Mesendoderm (in vitro differentiated cells): Measurements from ENCODE around the gene AFF1.
"Not testable (repeated sequence)": the region's sequence is repeated elsewhere in the genome, so short reads cannot be mapped to it uniquely, and the experiment has no call there.

Experiments
- DNase-seq: peaks from one replicate; pipeline ENCODE4 v3.0.0; 2013
- H2AK5ac ChIP-seq: 2 replicates; pipeline ENCODE4 v1.6.1; 2013; ENCODE audit warnings: low read length, inconsistent platforms
- H2BK120ac ChIP-seq: 2 replicates; pipeline ENCODE4 v1.6.1; 2013; ENCODE audit warnings: low read depth, mild to moderate bottlenecking, low read length, moderate library complexity, mixed read lengths
- H2BK15ac ChIP-seq: replicated peaks from 2 replicates; pipeline ENCODE4 v1.6.1; 2013; ENCODE audit warnings: low read depth, mild to moderate bottlenecking, moderate library complexity
- H2BK5ac ChIP-seq: 2 replicates; pipeline ENCODE4 v1.6.1; 2013; ENCODE audit warnings: low read length, inconsistent platforms
- H3K18ac ChIP-seq: 2 replicates; pipeline ENCODE4 v1.6.1; 2013; ENCODE audit warnings: mild to moderate bottlenecking, low read length, mixed read lengths
- H3K23ac ChIP-seq: one replicate; pipeline ENCODE4 v1.6.1; 2013; ENCODE audit warnings: low read length
- H3K27ac ChIP-seq: 2 replicates; pipeline ENCODE4 v1.5.1; 2013; ENCODE audit warnings: low read depth, mild to moderate bottlenecking, inconsistent platforms, low read length, moderate library complexity
- H3K27me3 ChIP-seq: 2 replicates; pipeline ENCODE4 v1.6.1; 2013; ENCODE audit warnings: low read length, control low read depth, mild to moderate bottlenecking, inconsistent platforms; ENCODE audit not compliant: insufficient read depth, poor library complexity
- H3K36me3 ChIP-seq: 2 replicates; pipeline ENCODE4 v1.6.1; 2013; ENCODE audit warnings: low read length, inconsistent platforms; ENCODE audit not compliant: control insufficient read depth, insufficient read depth
- H3K4ac ChIP-seq: one replicate; pipeline ENCODE4 v1.6.1; 2013; ENCODE audit warnings: low read depth, mild to moderate bottlenecking, low read length, moderate library complexity
- H3K4me1 ChIP-seq: 2 replicates; pipeline ENCODE4 v1.6.1; 2013; ENCODE audit warnings: low read depth, low read length, inconsistent platforms; ENCODE audit not compliant: control insufficient read depth
- H3K4me2 ChIP-seq: 2 replicates; pipeline ENCODE4 v1.6.1; 2013; ENCODE audit warnings: low read length
- H3K4me3 ChIP-seq: 2 replicates; pipeline ENCODE4 v1.5.1; 2013; ENCODE audit warnings: mild to moderate bottlenecking, low read length
- H3K56ac ChIP-seq: one replicate; pipeline ENCODE4 v1.6.1; 2013; ENCODE audit warnings: low read length
- H3K79me1 ChIP-seq: 2 replicates; pipeline ENCODE4 v1.6.1; 2013; ENCODE audit warnings: low read length, inconsistent platforms
- H3K79me2 ChIP-seq: 2 replicates; pipeline ENCODE4 v1.6.1; 2013; ENCODE audit warnings: mild to moderate bottlenecking, low read length; ENCODE audit not compliant: control insufficient read depth, insufficient read depth
- H3K9ac ChIP-seq: 2 replicates; pipeline ENCODE4 v1.6.1; 2013; ENCODE audit warnings: low read length, inconsistent platforms
- H4K5ac ChIP-seq: one replicate; pipeline ENCODE4 v1.6.1; 2013; ENCODE audit warnings: low read length
- H4K8ac ChIP-seq: one replicate; pipeline ENCODE4 v1.6.1; 2013; ENCODE audit warnings: low read depth, mild to moderate bottlenecking, control low read depth, low read length, moderate library complexity
- WGBS: extraction: QIAGEN DNeasy Blood & Tissue Kit; methylation state at CpG from one replicate; pipeline ENCODE4 v1.1.7; 2013; ENCODE audit warnings: low lambda C conversion rate, missing lambda C conversion rate; ENCODE audit not compliant: insufficient coverage; ENCODE audit errors: extremely low coverage; 5-methylcytosine and 5-hydroxymethylcytosine counted together

AFF1 gene

DNA sequence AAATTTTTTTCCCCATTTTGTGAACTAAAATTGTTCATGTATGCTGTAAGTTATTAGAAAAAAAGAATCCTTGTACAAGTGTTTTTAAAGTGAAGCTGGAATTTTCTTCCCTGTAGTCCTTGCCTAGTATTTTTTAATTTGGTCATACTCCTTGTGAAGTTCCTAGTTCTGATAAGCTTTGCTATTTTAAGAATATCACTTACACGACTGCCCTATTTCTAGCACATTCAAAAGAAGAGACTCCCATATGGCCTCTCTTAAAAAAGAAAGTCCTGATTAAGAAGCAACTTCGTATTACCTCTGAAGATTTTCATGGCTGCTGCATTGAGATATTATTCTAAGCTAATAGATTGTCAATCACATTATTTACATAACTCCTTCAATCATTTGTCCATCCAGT lies 198.4 kb downstream of the AFF1 start:
- H3K4me3 ChIP-seq = no peak overlapping the region
- no peak for DNase-seq
- H3K27ac ChIP-seq = no peak overlapping the region
- no peak overlapping the region for H2BK120ac ChIP-seq
- H2BK5ac ChIP-seq = no peak overlapping the region
- no peaks in the 10 kb centered on the region for H3K27me3 ChIP-seq
- no CpG with 5 or more reads among the region's 2 CpGs for WGBS
- H4K8ac ChIP-seq = no peak overlapping the region
- no peak overlapping the region for H2AK5ac ChIP-seq
- H3K4me1 ChIP-seq = no peaks in the 10 kb centered on the region
- H3K79me2 ChIP-seq = no peaks in the 10 kb centered on the region
- no peak overlapping the region for H3K4ac ChIP-seq
- H3K23ac ChIP-seq = no peak overlapping the region
- no peak overlapping the region for H2BK15ac ChIP-seq
- H3K4me2 ChIP-seq = no peak overlapping the region
- no peak overlapping the region for H3K18ac ChIP-seq
- H3K36me3 ChIP-seq = peaks cover 17% of the 10 kb centered on the region
- H3K9ac ChIP-seq = no peak overlapping the region
- H4K5ac ChIP-seq = no peak overlapping the region
- no peaks in the 10 kb centered on the region for H3K79me1 ChIP-seq
- H3K56ac ChIP-seq = no peak overlapping the region

DNA sequence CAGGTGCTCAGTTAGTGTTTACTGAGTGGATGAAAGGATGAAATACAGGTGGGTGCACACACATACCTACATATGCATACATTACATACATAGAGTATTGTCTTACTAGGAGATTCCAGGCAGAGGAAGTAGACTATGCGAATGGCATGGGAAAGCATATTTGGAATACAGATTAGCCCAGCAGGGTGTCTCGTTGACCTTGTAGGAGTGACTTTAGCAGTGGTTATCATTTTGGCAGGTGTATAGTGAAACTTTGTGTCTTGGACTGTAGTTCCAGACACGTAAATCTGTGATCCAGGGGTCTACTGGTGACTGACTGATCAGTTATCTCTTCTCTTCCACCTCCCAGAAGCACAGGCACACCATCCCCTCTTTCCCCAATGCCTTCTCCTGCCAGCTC lies 199.3 kb downstream of the AFF1 start:
- Histone ChIP-seq H2BK15ac (no peak overlapping the region), H2BK5ac (no peak overlapping the region), H3K36me3 (peaks cover 17% of the 10 kb centered on the region), H4K8ac (no peak overlapping the region), H3K4me1 (no peaks in the 10 kb centered on the region), H2BK120ac (no peak overlapping the region), H3K4me3 (no peak overlapping the region), H3K27ac (no peak overlapping the region), H3K23ac (no peak overlapping the region), H3K27me3 (no peaks in the 10 kb centered on the region), H3K9ac (no peak overlapping the region), H3K4ac (no peak overlapping the region), H3K56ac (no peak overlapping the region), H4K5ac (no peak overlapping the region), H3K4me2 (no peak overlapping the region), H3K79me1 (no peaks in the 10 kb centered on the region), H3K18ac (no peak overlapping the region), H3K79me2 (no peaks in the 10 kb centered on the region), H2AK5ac (no peak overlapping the region)
- no CpG with 5 or more reads among the region's 3 CpGs for WGBS
- DNase-seq = no peak

GRCh38 chr4:87141428-87141827 lies 206.6 kb downstream of the AFF1 start:
- Histone ChIP-seq H2BK15ac (no peak overlapping the region), H3K9ac (no peak overlapping the region), H2AK5ac (no peak overlapping the region), H3K79me2 (no peaks in the 10 kb centered on the region), H2BK120ac (no peak overlapping the region), H3K4ac (no peak overlapping the region), H3K4me1 (no peaks in the 10 kb centered on the region), H2BK5ac (no peak overlapping the region), H3K36me3 (peaks cover 4% of the 10 kb centered on the region), H3K18ac (no peak overlapping the region), H4K5ac (no peak overlapping the region), H3K4me2 (no peak overlapping the region), H3K56ac (no peak overlapping the region), H3K79me1 (no peaks in the 10 kb centered on the region), H3K27ac (no peak overlapping the region), H3K27me3 (no peaks in the 10 kb centered on the region), H4K8ac (no peak overlapping the region), H3K23ac (no peak overlapping the region), H3K4me3 (no peak overlapping the region)
- WGBS = no CpG with 5 or more reads among the region's 3 CpGs
- DNase-seq = no peak

DNA sequence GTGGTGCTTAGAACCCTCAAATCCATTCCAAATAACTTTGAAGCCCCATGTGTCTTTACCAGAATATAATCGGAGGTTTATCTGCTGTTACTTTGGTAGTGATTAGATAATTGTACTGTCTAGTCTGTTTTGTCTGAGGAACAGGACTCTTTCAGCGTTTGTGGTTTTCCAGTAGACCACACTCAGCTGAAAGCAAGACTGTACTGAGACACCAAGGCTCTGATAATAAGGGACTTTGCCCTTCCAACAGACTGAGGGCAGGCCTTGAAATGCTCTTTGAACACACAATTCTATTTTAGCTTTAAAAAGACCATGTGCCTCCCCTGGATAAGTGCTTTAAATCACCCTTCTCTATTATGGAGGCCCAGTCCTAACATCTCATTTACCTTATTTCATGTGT lies 209.5 kb downstream of the AFF1 start:
- Histone ChIP-seq H2BK15ac (no peak overlapping the region), H4K5ac (no peak overlapping the region), H3K9ac (no peak overlapping the region), H3K4me1 (no peaks in the 10 kb centered on the region), H3K18ac (no peak overlapping the region), H3K36me3 (peaks cover 1% of the 10 kb centered on the region), H3K79me1 (no peaks in the 10 kb centered on the region), H2BK120ac (no peak overlapping the region), H2AK5ac (no peak overlapping the region), H4K8ac (no peak overlapping the region), H3K56ac (no peak overlapping the region), H3K27me3 (no peaks in the 10 kb centered on the region), H3K23ac (no peak overlapping the region), H2BK5ac (no peak overlapping the region), H3K4me3 (no peak overlapping the region), H3K27ac (no peak overlapping the region), H3K4me2 (no peak overlapping the region), H3K4ac (no peak overlapping the region), H3K79me2 (no peaks in the 10 kb centered on the region)
- no CpG with 5 or more reads among the region's 2 CpGs for WGBS
- DNase-seq = no peak

DNA sequence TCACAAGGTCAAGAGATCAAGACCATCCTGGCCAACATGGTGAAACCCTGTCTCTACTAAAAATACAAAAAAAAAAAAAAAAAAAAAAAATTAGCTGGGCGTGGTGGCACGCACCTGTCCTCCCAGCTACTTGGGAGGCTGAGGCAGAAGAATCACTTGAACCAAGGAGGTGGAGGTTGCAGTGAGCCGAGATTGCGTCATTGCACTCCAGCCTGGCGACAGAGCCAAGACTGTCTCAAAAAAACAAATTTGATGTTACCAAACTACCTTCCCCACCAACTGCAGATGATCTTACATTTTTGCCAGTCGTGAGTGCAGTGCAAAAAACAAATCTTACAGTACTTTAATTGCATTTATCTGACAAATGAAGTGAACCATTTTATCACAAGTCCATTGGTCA lies 211.1 kb downstream of the AFF1 start:
- not testable (repeated sequence) for H3K23ac ChIP-seq, H2BK15ac ChIP-seq, H3K79me1 ChIP-seq, H3K27ac ChIP-seq, H3K4me1 ChIP-seq, H2BK5ac ChIP-seq, H3K9ac ChIP-seq, H3K4me3 ChIP-seq, H3K27me3 ChIP-seq, H3K4ac ChIP-seq, H3K56ac ChIP-seq, H3K4me2 ChIP-seq, H3K36me3 ChIP-seq, H4K5ac ChIP-seq, DNase-seq, H3K18ac ChIP-seq, H3K79me2 ChIP-seq, H4K8ac ChIP-seq, H2AK5ac ChIP-seq, H2BK120ac ChIP-seq
- WGBS = no CpG with 5 or more reads among the region's 6 CpGs

- Histone ChIP-seq H3K9ac (no peak overlapping the region), H3K4me1 (no peaks in the 10 kb centered on the region), H3K27me3 (no peaks in the 10 kb centered on the region), H3K36me3 (peaks cover 1% of the 10 kb centered on the region), H2BK120ac (no peak overlapping the region), H4K8ac (no peak overlapping the region), H3K4ac (no peak overlapping the region), H3K79me1 (no peaks in the 10 kb centered on the region), H2AK5ac (no peak overlapping the region), H2BK5ac (no peak overlapping the region), H3K4me2 (no peak overlapping the region), H3K23ac (no peak overlapping the region), H3K27ac (no peak overlapping the region), H3K79me2 (no peaks in the 10 kb centered on the region), H3K4me3 (no peak overlapping the region), H3K18ac (no peak overlapping the region), H4K5ac (no peak overlapping the region), H2BK15ac (no peak overlapping the region), H3K56ac (no peak overlapping the region)
- WGBS = no CpG with 5 or more reads among the region's 3 CpGs
- DNase-seq = no peak
Observed at GRCh38 chr4:87147116-87147515, 212.3 kb downstream of the AFF1 start.
